Measurements from ENCODE around the gene FSD1L.
"Not testable (repeated sequence)": the region's sequence is repeated elsewhere in the genome, so short reads cannot be mapped to it uniquely, and the experiment has no call there.

The FSD1L gene

GRCh38 chr9:105557804-105558610 is 110.2 kb downstream of the FSD1L start, which contains the start of gene FKTN:
FKTN (plus strand) TSS chr9:105558131; CDS start chr9:105575033, 16,902 bp downstream.
- peak; percentile 83 for DNase-seq (ENCODE audit: low spot score)

GRCh38 chr9:105572455-105572854 is 124.6 kb downstream of the FSD1L start:
- no peak for DNase-seq (ENCODE audit: low spot score)

- not testable (repeated sequence) for DNase-seq (ENCODE audit: low spot score)
These were observed 132.1 kb downstream of the FSD1L start for GRCh38 chr9:105579952-105580351.

- not testable (repeated sequence) for DNase-seq (ENCODE audit: low spot score)
These were observed 133.7 kb downstream of the FSD1L start for GRCh38 chr9:105581550-105581949.

GRCh38 chr9:105593145-105593544 is 145.3 kb downstream of the FSD1L start:
- no peak for DNase-seq (ENCODE audit: low spot score)

Data from CD4-positive, alpha-beta T cell treated with Interleukin-15 for 4 hours (primary cell).